DMS53 treated with DMSO at 0.1 percent for 48 hours (cell line): ENCODE measurements around the gene GOLGA8F.
"Not testable (repeated sequence)": the region's sequence is repeated elsewhere in the genome, so short reads cannot be mapped to it uniquely, and the experiment has no call there.

ENCODE experiments used
- DNase-seq: peaks from one replicate; lab custom pipeline; 2025; ENCODE audit not compliant: unreplicated experiment; lab: John Stamatoyannopoulos, UW

Gene GOLGA8F

GRCh38 chr15:28378364-28378763, at the start of gene GOLGA8F:
TSS of gene GOLGA8F (plus strand) at chr15:28378664. CDS start at chr15:28378762, 98 bp downstream.
- not testable (repeated sequence) for DNase-seq

- not testable (repeated sequence) for DNase-seq
Observed at GRCh38 chr15:28357984-28358383, 20.5 kb upstream of the GOLGA8F start, which contains the start of gene GOLGA6L24. TSS of gene GOLGA6L24 (minus strand) at chr15:28358084. CDS start at chr15:28358023, 61 bp downstream.

GRCh38 chr15:28365502-28365901, 13.0 kb upstream of the GOLGA8F start:
- DNase-seq = not testable (repeated sequence)

- not testable (repeated sequence) for DNase-seq
Observed at GRCh38 chr15:28380053-28380452, 1.6 kb downstream of the GOLGA8F start.

- DNase-seq = not testable (repeated sequence)
Observed at GRCh38 chr15:28396022-28396421, 17.6 kb downstream of the GOLGA8F start.

- not testable (repeated sequence) for DNase-seq
Observed at GRCh38 chr15:28402774-28403435, 24.4 kb downstream of the GOLGA8F start.

DNA sequence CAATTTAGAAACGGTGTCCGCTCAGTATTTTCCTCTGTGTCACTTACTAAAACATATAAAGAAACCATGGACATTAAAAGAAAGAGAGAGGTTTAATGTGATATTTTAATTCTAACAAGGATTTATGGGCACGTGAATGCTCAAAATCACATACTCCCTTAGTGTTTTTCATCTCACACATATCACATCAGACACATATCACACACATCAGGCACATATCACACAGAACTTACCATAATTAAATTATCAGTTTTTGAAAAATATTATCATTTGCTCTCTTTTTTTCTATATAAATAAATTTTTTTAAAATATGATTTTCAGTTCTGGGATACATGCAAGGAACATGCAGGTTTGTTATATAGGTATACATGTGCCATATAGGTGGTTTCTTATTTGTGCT, 42.0 kb downstream of the GOLGA8F start:
- not testable (repeated sequence) for DNase-seq

DNA sequence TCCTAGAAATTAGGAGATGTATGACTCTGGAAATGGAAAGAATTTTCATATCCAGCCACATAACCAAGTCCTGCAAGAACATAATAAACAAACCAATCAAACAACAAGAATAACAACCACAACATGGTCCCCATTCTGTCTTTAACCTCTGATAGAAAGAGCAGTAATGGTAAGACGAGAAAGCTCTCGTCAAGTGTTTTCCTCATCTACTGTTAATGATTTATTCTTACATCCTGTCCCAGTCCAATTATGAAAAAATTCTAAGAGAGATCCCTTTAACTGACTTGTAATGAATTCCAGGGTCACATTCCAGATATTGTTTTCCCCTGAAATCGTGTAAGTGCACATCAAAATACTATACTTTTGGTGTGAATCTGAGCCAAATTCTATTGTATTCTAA, 57.1 kb downstream of the GOLGA8F start:
- not testable (repeated sequence) for DNase-seq
